Embryonic facial prominence (tissue), 1 donor: ENCODE measurements around the gene SNUPN.

Experiments
- DNase-seq: peaks from one replicate; pipeline ENCODE4 v3.0.0-alpha.2; 2016; ENCODE audit errors: extremely low spot score

Gene SNUPN

DNA sequence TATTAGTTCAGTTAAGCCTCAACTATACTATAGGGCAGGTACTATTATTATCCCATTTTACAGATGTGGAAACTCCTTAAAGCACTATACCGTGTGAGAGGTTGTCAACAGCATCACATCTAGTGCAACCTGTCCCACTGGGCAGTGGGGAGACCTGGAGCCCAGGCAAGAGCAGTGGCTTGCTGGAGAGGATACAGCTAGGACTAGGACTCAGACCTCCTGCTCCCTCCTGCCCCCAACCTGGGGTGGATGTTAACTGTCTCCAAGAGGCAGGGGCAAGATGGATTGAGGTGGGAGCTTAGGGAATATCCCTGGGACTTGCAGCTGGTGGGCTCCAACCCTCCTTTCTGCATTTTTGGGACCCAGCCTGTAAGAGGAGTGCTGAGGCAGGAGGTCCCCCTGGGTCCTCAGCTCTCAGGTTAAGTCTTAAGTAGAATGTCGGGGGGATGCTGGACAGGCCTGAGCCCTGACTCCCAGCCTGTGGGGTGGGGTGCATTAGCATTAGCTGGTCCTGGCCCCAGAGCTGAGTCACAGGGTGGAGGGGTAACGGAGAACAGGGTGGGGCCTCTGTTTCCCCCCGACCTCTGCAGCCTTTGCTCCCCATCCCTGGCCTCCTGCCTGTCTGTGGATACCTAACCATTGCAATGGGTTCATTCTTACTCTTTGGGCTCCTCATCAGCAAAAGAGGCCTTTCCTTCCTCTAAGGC, 28.8 kb upstream of the SNUPN start:
- no peak for DNase-seq

DNA sequence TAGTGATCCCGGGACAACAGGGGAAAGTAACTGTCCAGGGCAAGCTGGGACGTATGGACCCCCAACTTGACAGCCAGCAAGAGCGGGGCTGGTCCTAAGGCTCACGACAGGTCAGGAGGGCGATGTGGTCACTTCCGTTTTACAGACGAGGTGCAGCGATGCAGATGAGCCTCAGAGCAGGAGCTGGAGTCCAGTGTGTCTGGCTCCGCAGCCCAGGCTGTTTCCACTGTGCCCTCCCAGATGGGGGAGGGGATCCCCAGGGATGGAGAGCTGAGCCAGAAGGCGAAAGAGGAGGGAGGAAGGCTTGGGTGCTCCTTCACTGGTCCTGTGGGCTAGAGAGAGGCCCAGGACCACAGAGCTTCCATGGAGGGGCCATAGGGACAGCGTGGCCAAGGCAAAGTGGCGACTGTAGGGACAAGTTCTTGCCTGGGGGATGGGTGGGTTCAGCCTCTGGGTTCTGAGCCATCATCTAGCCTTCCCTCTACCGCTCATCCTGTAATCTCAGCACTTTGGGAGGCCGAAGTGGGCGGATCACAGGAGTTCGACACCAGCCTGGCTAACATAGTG, 27.9 kb upstream of the SNUPN start:
- no peak for DNase-seq

DNA sequence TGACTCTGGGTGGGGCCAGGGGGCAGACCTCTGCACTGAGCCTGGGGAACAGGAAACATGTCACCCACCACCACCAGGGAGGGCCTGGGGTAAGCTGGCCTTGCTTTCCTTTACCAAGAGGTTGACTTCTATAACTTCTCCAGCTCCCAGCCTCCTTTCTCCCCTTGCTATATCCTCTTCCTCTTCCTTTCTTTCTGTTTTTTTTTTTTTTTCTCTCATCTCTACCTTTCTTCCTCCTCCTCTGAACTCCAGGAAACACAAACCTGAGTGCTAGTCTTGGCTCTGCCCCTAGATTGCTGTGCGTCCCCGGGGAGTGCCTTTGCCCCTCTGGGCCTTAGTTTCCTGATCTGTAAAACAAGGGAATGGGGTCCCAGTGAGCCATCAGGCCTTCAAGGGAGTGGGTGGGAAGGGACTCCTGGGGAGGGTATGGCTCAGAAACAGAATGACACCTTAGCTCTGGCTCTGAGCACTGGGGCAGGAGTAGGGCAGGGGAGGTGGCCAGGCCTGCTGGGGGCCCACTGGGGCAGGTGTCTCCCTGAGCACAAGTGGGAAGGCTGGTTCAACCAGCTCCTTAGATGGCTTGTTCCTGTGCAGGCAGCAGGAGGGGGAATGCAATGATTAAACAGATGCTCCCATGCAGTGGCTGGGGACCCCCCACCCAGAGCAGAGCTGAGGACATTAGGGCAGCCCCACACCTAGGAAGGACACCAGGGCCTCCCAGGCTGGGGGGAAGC, 26.5 kb upstream of the SNUPN start:
- DNase-seq, result no peak

DNA sequence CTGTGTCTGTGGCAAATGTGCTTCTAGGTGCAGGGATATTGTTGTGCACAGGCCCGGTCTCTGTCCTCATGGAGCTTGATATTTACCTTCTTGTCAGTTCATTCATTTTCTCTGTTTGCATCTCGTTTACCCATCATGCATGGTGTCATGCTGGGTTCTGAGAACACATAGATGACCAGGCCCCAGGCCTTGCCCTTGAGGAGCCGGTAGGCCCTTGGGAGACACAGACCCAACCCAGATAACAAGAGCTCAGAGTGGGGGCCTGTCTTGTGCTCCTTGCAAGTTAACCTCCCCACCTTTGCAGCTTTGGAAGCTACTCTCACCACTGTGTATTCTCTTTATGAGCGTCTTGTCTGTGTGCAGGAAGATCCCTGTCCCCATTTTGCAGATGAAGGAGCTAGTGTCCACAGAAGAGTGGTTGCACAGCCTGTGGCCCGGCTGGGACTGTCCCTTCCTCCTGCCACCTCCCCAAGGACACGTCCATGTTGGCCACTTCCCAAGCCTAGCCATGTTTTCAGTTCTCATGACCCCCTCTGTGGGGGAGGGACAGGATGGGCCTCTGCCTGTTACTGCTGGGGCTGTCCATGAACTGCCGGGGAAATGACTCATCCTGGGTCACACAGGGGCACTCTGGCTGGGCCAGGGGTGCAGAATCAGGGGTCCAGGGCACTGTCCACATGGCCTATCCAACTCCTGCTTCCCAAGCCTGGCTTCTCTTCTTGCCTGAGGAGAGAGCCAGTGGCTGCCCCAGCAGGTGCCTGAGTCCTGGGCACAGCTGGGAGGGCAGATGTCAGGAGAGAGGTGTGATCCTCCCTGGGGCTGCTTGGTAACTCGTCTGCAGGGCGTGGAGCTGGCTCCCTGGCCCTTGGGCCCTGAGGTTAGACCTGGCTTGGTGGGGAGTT, 25.6 kb upstream of the SNUPN start:
- no peak for DNase-seq

DNA sequence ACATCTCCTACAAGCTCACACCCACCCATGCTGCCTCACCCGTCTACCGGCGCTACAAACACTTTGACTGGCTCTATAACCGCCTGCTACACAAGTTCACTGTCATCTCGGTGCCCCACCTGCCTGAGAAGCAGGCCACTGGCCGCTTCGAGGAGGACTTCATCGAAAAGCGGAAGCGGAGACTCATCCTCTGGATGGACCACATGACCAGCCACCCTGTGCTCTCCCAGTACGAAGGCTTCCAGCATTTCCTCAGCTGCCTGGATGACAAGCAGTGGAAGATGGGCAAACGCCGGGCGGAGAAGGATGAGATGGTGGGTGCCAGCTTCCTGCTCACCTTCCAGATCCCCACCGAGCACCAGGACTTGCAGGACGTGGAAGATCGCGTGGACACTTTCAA, 24.3 kb upstream of the SNUPN start:
- no peak for DNase-seq

DNA sequence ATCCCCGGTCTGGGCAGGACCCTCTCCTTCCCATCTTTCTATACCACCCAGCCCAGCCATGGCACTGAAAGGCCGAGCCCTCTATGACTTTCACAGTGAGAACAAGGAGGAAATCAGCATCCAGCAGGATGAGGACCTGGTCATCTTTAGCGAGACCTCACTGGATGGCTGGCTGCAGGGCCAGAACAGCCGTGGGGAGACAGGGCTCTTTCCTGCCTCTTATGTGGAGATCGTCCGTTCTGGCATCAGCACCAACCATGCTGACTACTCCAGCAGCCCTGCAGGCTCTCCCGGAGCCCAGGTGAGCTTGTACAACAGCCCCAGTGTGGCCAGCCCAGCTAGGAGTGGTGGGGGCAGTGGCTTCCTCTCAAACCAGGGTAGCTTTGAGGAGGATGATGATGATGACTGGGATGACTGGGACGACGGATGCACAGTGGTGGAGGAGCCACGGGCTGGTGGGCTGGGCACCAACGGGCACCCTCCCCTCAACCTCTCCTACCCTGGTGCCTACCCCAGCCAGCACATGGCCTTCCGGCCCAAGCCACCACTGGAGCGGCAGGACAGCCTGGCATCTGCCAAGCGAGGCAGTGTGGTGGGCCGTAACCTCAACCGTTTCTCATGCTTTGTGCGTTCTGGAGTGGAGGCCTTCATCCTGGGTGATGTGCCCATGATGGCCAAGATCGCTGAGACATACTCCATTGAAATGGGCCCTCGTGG, 23.7 kb upstream of the SNUPN start:
- DNase-seq, result no peak

DNA sequence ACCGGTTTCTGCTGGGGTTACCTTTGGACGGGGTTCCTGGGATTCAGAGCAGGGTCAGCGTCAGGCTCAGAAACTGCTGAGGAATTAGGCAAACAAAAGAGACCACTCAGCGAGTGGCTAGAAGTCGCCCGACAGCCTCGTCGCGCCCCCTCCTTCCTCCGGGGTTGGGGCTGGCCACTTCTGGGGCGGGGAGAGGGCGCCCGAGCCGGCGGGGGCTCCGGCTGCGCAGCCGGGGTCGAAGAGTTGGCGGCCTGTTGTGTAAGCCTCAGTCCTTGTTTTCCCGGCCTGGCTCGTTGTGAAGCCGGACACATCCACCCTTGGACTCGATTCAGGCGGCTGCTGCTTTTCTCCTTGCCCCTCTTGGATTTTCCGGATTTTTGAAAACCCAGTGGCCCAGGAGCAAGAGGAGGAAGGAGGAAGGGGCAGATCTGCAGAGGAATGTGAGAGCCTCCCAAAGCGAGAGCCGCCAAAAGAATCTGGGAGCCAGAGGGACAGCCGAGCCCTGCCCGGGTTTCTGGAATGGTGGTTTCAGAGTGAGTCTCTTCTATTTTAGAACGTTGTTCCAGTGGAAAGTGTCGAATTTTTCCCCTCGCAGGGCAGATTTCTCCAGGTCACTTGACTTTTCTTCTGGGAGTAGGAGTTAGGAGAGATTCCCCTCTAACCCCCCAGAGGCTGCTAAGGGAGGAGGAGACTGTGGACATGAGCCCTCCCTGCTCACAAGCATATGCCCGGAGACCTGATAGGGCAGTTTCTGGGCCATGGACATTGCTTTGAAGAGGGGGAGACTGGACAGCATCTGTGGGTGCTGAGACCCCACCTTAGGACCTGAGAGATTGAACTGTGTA, 22.9 kb upstream of the SNUPN start:
- no peak for DNase-seq

DNA sequence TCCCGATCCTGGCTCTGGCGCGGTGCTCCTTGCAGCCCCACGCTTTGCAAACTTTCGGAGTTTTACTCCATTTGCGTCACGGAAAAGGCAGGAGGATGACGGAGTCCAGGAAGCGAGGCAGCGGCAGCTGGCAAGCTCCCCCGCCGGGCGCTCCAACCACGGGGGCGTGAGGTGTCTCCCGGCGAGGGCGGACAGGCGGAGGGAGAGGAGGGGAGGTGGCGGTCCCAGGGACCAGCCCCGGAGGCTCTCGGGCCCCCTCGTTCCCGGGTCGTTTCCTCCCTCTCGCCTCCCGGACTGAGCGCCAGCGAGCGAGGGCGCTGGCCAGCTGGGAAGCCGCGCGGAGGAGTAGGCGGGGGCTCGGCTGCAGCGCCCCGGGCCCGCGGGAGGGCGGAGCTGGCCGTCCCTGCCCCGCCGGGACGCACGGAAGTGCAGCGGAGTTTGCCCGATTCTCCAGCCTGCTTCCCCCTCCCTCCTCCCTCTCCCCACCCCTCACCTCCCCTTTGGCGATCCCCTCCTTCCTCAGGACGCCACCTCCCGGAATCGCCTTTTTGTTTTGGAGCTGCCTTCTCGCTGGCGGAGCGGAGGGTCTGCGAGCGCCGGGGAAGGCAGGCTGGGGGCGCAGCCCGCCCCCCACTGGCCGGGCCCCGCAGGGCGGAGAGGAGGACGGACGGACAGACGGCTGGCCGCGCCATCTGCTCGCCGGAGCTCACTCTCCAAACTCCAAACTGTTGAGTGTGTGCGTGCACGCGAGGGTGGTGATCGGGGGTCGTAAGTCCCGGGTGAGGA, 22.0 kb upstream of the SNUPN start, which contains the start of gene SNX33:
Gene SNX33, plus strand, starts transcription at position 543 of the 786 bp plus-strand sequence. CDS start 1,191 bp downstream, outside the sequence.
- peak; percentile 74 for DNase-seq

DNA sequence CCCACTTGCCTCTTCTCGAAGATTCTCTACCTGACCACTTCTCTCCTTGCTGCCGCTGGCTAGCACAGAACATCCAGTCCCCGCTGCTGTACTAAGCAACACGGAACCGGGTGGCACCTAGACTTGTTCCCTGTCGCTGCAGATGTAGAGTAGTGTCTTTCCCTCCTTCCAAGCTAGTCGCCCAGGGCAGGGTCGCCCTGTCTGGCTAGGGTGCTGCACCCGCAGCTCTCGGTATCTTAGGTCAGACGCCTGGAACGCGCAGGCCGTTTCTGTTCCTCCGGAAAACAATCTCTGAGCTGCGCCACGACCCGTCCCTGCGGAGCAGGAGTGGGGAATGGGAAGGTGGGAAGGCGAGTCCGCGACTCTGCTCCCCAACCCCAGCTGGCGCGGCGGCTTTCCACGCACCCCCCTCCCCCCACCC, 21.4 kb upstream of the SNUPN start:
- DNase-seq, result no peak

DNA sequence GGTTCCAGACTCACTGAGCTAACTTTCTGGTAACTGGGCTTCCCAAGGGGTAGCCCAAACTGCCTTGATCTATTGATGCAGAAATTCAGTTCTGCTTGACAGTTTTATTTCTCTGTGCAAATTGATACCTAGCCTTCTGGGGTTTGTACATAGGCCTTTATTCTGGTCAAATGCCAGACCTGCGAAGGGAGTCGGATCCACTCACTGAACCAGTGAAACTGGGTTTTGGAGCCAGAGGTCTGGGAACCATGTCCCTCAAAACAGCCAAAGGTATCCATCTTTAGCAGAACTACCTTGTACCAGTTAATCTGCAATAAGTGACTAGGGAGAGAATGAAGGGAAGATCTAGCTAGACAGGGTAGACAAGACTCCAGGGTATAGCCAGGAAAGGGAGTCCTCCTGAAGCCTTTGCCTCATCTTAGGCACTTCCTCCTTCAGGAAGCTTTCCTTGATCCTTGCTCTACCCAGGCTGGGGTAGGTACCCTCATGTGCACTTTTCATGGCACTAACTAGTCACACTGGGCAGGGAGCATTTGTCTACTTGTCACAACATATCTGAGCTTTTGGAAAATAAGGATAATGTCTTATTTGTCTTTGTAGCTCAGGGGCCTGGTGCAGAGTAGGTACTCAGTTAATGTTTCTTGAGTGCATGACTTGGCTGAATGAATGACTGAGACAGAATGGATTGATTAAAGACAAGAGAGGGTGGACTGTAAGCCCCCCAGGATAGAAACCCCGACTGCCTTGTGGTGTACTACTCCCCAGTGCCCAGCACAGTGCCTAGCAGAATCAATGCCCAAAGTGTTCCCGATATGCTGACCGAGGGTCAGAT, 20.8 kb upstream of the SNUPN start:
- no peak for DNase-seq

DNA sequence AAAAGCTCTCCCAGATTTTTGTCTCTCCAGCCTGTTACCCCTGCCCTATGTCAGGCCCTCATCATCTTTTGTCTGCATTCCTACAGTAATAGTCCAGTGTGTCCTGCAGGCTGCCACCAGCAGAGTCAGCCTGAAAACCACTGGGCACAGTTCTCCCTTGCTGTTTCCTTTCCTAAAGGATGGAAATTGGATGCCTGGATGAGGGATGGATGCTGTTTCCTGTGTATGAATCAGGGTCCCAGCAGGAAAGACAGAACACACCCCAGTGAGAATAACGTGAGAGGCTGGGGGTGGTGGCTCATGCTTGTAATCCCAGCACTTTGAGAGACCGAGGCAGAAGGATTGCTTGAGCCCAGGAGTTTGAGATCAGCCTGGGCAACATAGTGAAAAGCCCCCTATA, 18.9 kb upstream of the SNUPN start:
- DNase-seq, result no peak

DNA sequence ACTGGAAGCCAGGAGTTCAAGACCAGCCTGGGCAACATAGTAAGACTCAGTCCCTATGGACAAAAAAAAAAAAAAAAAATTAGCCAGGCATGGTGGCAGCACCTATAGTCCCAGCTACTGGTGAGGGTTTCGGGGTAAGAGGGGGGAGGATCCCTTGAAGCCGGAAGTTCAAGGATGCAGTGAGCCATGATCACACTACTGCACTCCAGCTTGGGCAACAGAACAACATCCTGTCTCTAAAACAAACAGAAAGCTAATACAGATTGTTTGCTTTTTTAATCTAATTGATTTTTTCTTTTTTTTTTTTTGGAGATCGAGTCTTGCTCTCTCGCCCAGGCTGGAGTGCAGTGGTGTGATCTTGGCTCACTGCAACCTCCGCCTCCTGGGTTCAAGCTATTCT, 16.1 kb upstream of the SNUPN start:
- no peak for DNase-seq

DNA sequence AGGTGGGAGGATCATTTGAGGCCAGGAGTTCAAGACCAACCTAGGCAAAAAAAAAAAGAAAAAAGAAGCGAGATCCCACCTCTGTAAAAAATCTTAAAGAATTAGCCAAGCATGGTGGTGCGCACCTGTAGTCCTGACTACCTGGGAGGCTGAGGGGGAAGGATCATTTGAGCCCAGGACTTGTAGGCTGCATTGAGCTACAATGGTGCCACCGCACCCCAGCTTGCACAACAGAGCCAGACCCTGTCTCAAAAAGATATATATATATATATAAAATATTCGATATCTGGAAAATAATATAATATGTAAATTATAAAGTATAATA, 15.6 kb upstream of the SNUPN start:
- DNase-seq, result no peak

DNA sequence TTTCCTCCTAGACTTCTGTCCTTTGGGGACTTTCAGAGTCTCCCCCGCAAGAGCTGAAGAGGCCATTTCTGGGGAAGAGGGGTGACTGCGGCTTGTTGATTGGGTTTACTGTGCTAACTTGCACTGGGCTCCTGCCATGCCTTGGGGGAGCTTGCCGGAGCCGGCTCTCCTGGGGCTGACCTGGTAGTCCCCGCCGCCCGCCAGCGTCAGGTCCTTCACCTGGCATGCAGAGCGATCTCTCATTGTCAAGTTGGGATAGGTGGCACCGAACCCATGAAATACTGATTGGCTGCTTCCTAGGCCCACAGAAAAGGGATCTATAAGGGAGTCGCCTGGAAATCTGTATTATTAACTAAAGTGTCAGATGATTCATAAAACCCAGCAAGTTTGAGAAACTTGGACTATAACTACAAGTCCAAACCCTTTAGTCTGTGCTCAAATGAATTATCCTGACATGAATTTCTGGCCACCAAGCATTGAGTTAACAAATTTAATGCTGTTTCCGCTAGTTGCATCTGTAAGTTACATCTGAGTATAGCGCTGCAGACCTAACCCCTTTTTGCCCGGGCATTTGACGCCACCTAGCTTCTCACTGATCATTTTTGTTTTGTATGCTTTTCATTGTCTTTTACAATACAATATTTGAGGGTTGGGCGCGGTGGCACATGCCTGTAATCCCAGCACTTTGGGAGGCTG, 15.1 kb upstream of the SNUPN start:
- DNase-seq, result no peak

DNA sequence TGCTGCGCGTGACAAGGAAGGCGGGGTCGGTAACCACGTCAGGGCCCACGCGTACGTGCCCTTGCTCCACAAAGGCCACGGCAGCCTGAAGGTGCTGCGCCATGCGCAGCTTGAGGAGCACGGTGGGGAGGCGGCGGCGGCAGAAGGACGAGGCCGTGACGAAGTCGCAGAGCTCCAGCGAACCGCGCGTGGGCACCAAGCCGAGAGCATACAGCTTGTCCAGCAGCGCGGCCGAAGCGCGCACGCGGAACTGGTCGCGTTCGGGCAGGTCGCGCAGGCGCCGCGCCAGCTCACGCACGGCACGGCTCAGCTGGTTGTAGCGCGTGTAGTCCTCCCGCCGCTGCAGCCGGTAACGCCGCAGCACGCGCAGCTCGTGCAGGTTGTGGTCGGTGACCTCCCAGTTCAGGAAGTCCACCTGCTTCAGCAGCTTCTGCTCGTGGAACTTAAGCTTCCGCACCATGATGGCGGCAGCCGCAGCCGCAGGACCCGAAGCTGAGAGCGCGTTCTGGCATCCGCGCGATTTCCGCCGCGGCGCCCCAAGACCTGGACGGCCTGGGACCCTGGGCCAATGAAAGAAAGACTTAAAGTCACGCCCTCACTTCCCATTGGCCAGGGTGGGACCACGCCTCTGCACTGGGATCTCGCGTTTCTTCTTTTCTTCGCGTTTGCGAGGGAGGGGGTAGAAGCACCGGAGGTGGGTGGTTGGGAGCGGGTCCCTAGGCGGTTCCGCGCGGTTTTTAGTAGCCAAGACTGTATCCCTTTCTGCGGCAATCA, 14.4 kb upstream of the SNUPN start, which contains the start of gene IMP3:
Gene IMP3, minus strand, starts transcription at position 516 of the 774 bp plus-strand sequence. Its CDS starts 56 bp downstream, at position 460.
- peak; percentile 93 for DNase-seq

DNA sequence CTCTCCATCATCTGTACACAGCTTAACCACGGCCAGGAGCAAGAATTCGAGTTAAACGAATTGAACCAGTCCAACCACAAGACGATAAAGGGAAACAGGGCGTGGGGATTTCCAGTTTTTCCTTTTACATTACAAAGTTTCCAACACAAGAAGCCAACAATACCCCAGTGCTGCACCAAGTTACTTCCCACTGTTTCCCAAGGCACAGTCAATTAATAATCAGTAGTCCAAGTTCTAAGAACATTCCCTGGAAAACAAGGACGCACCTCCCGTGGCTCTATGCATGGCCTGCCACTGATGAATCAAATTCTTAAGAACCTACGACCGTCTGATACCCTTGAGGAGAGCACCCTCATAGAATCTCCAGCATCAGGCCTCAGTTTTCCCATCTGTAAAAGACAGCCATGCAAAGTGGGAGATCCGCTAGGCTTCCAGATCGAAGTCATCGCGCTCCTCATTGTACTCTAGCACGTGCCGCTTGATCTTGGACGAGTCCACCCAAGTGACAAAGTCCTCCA, 13.7 kb upstream of the SNUPN start:
- DNase-seq, result no peak
